ENCODE data around the gene TNC. TPM values are rescaled to one million over a fixed set of nuclear protein-coding genes. Genes with fewer than 3 reads are reported as not detected.

The TNC gene
- total RNA-seq, 2 donors from 2014 or later: 35.4 to 92.5 TPM

DNA sequence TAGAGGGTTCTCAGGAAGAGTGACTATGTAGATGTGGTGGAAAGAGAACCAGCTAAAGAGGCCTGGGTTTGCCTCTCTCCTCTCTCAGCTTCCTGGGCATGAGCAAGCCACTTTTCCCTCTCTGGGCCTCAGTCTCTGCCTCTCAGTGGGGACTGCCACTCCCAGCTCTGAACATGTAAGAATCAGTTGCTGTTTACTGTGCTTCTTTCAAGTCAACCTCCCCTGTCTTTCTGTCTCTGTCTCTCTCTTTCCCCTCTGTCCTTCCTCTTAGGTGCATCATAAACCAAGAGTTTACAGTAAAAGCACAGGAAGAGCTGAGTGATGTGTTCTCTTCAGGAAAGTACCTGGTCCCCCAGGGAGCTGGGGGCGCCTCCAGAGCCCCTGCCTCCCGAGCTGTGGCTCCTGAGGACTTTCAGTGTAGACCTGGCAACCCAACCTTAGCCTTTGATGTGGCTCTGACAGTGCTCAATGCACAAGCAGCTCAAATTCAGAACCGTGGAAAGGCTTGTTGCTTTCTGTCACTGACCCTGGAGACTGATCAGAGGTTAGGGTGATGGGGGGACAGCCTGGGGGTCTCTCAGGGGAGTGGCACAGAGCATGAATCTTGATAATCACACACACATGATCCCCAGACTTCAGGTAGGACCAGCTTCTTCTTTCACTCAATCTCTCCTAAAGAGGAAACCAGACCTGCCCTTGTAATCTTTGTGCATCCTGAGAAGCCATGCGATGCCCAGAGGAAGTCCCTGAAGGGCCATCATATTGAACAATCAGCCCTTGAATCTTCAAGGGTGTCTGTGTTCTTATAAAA is 128.2 kb downstream of the TNC start:
- Histone ChIP-seq H3K27ac (no peak overlapping the region), H3K4me1 (replicated peaks) (no peaks in the 10 kb centered on the region), H3K9me3 (no peaks in the 10 kb centered on the region), H3K36me3 (no peaks in the 10 kb centered on the region), H3K27me3 (replicated peaks; ENCODE audit: insufficient read depth) (peaks cover 6% of the 10 kb centered on the region), H3K4me3 (no peak overlapping the region)
- WGBS: 62% methylated on average over 4 of the region's 4 CpGs
- TF ChIP-seq CTCF (IDR thresholded peaks at IDR 0.05) (no peak), POLR2A (IDR thresholded peaks at IDR 0.05) (no peak), POLR2AphosphoS5 (IDR thresholded peaks at IDR 0.05) (no peak)
- intact Hi-C loops (cut with DNase I): no loop called here
- DNase-seq (ENCODE audit: low spot score): no peak

GRCh38 chr9:114988962-114989599 is 128.9 kb downstream of the TNC start:
- no peaks in the 10 kb centered on the region for H3K4me1 ChIP-seq (replicated peaks)
- WGBS: 94% methylated on average over 8 of the region's 8 CpGs
- H3K27ac ChIP-seq: no peak overlapping the region
- intact Hi-C loops (cut with DNase I): no loop called here
- no peaks in the 10 kb centered on the region for H3K9me3 ChIP-seq
- no peaks in the 10 kb centered on the region for H3K36me3 ChIP-seq
- TF ChIP-seq POLR2A (IDR thresholded peaks at IDR 0.05) (no peak), POLR2AphosphoS5 (IDR thresholded peaks at IDR 0.05) (no peak), CTCF (IDR thresholded peaks at IDR 0.05) (no peak)
- no peak for DNase-seq (ENCODE audit: low spot score)
- no peak overlapping the region for H3K4me3 ChIP-seq
- peaks cover 6% of the 10 kb centered on the region for H3K27me3 ChIP-seq (replicated peaks; ENCODE audit: insufficient read depth)

GRCh38 chr9:114987116-114987515 is 130.8 kb downstream of the TNC start:
- Histone ChIP-seq H3K9me3 (no peaks in the 10 kb centered on the region), H3K4me3 (no peak overlapping the region), H3K4me1 (replicated peaks) (no peaks in the 10 kb centered on the region), H3K27ac (no peak overlapping the region), H3K36me3 (no peaks in the 10 kb centered on the region), H3K27me3 (replicated peaks; ENCODE audit: insufficient read depth) (peaks cover 6% of the 10 kb centered on the region)
- 97% methylated on average over 1 of the region's 1 CpG for WGBS
- TF ChIP-seq CTCF (IDR thresholded peaks at IDR 0.05) (no peak), POLR2A (IDR thresholded peaks at IDR 0.05) (no peak), POLR2AphosphoS5 (IDR thresholded peaks at IDR 0.05) (no peak)
- DNase-seq (ENCODE audit: low spot score): no peak
- intact Hi-C loops (cut with DNase I): no loop called here

- intact Hi-C loops (cut with DNase I): no loop called here
- no peak for DNase-seq (ENCODE audit: low spot score)
- 57% methylated on average over 2 of the region's 2 CpGs for WGBS
Measured at GRCh38 chr9:114985959-114986501, 131.9 kb downstream of the TNC start.

More at GRCh38 chr9:114985959-114986501, 131.9 kb downstream of the TNC start:
- Histone ChIP-seq H3K4me1 (replicated peaks) (no peaks in the 10 kb centered on the region), H3K36me3 (no peaks in the 10 kb centered on the region), H3K9me3 (no peaks in the 10 kb centered on the region), H3K27ac (no peak overlapping the region), H3K27me3 (replicated peaks; ENCODE audit: insufficient read depth) (peaks cover 6% of the 10 kb centered on the region), H3K4me3 (no peak overlapping the region)
- TF ChIP-seq POLR2A (IDR thresholded peaks at IDR 0.05): no peak
- TF ChIP-seq POLR2AphosphoS5 (IDR thresholded peaks at IDR 0.05): no peak
- TF ChIP-seq CTCF (IDR thresholded peaks at IDR 0.05): no peak

All from prostate gland (tissue), 2 donors.